HepG2 (cell line): ENCODE measurements around the gene FAM120AOS. TPM values are rescaled to one million over a fixed set of nuclear protein-coding genes. Genes with fewer than 3 reads are reported as not detected.

Source experiments
- BRD4 ChIP-seq: sonication (generic); formaldehyde crosslinking; IDR thresholded peaks from 2 replicates; pipeline ENCODE4 v1.4.0; 2020; ENCODE audit warnings: missing genetic modification reagents
- ELK4 ChIP-seq: sonication (generic); formaldehyde crosslinking; IDR thresholded peaks from 2 replicates; pipeline ENCODE4 v1.9.0; 2021; ENCODE audit warnings: missing genetic modification reagents, borderline replicate concordance
- GABPB1 ChIP-seq: IDR thresholded peaks from 2 replicates; pipeline ENCODE4 v1.6.1; 2016; ENCODE audit warnings: mild to moderate bottlenecking, missing genetic modification reagents, moderate library complexity, missing compliant biosample characterization
- GZF1 ChIP-seq: sonication (generic); formaldehyde crosslinking; IDR thresholded peaks from 2 replicates; pipeline ENCODE4 v1.5.1; 2020; ENCODE audit warnings: mild to moderate bottlenecking, missing genetic modification reagents
- HNF1A ChIP-seq, 2 experiments: sonication (generic) in 1 of 2; formaldehyde crosslinking in 1 of 2; IDR thresholded peaks; 2 replicates each; pipeline versions ENCODE4 v1.4.0 to v1.6.1; 2016 to 2020; ENCODE audit warnings: borderline replicate concordance in 1 of 2, low read depth in 1 of 2, mild to moderate bottlenecking in 1 of 2, missing genetic modification reagents in 1 of 2
- LCORL ChIP-seq, 2 experiments: fragments of 450-650 bp in 1 of 2; sonication (generic) in 1 of 2; formaldehyde crosslinking in 1 of 2; IDR thresholded peaks; 2 replicates each; pipeline versions ENCODE4 v1.5.0 to v1.6.1; 2017 to 2020; ENCODE audit warnings: antibody characterized with exemption in 1 of 2, missing genetic modification reagents in 1 of 2
- MTA3 ChIP-seq: sonication (generic); formaldehyde crosslinking; IDR thresholded peaks from 2 replicates; pipeline ENCODE4 v1.4.0; 2020; ENCODE audit warnings: missing genetic modification reagents
- MTF1 ChIP-seq: sonication (generic); formaldehyde crosslinking; IDR thresholded peaks from 2 replicates; pipeline ENCODE4 v1.5.0; 2020; ENCODE audit warnings: missing genetic modification reagents
- PHF8 ChIP-seq: sonication (generic); formaldehyde crosslinking; IDR thresholded peaks from 2 replicates; pipeline ENCODE4 v1.5.0; 2020; ENCODE audit warnings: missing genetic modification reagents
- SNAI1 ChIP-seq: sonication (generic); formaldehyde crosslinking; IDR thresholded peaks from 2 replicates; pipeline ENCODE4 v1.5.0; 2020; ENCODE audit warnings: mild to moderate bottlenecking, missing genetic modification reagents, borderline replicate concordance
- UBTF ChIP-seq: sonication (generic); formaldehyde crosslinking; IDR thresholded peaks from 2 replicates; pipeline ENCODE4 v1.4.0; 2020; ENCODE audit warnings: mild to moderate bottlenecking, missing genetic modification reagents
- ZMAT3 ChIP-seq: sonication (generic); formaldehyde crosslinking; conservative IDR thresholded peaks from 2 replicates; pipeline ENCODE4 v1.7.0; 2021; ENCODE audit warnings: missing genetic modification reagents
- ZNF263 ChIP-seq: sonication (generic); formaldehyde crosslinking; IDR thresholded peaks from 2 replicates; pipeline ENCODE4 v1.4.0; 2020; ENCODE audit warnings: missing genetic modification reagents
- ZNF33B ChIP-seq: sonication (generic); formaldehyde crosslinking; IDR thresholded peaks from 2 replicates; pipeline ENCODE4 v1.5.1; 2020; ENCODE audit warnings: mild to moderate bottlenecking, missing genetic modification reagents
- ZNF446 ChIP-seq: sonication (generic); formaldehyde crosslinking; IDR thresholded peaks from 2 replicates; pipeline ENCODE4 v1.5.0; 2020; ENCODE audit warnings: mild to moderate bottlenecking, missing genetic modification reagents
- ZNF558 ChIP-seq: sonication (generic); formaldehyde crosslinking; IDR thresholded peaks from 2 replicates; pipeline ENCODE4 v1.9.0; 2022; ENCODE audit warnings: mild to moderate bottlenecking, missing genetic modification reagents, borderline replicate concordance
- ZNF724P ChIP-seq: sonication (generic); formaldehyde crosslinking; IDR thresholded peaks from 2 replicates; pipeline ENCODE4 v1.8.0; 2022; ENCODE audit warnings: missing genetic modification reagents, borderline replicate concordance
- ZNF747 ChIP-seq: sonication (generic); formaldehyde crosslinking; IDR thresholded peaks from 2 replicates; pipeline ENCODE4 v1.8.1; 2023; ENCODE audit warnings: missing genetic modification reagents, mild to moderate bottlenecking, borderline replicate concordance
- ZNF839 ChIP-seq: sonication (generic); formaldehyde crosslinking; IDR thresholded peaks from 2 replicates; pipeline ENCODE4 v1.4.0; 2020; ENCODE audit warnings: missing genetic modification reagents, mild to moderate bottlenecking, borderline replicate concordance
- ZNF841 ChIP-seq: sonication (generic); formaldehyde crosslinking; IDR thresholded peaks from 2 replicates; pipeline ENCODE4 v1.8.1; 2023; ENCODE audit warnings: missing genetic modification reagents, borderline replicate concordance
- polyA plus RNA-seq, 8 experiments: library from polyadenylated mRNA; depleted of rRNA in 3 of 8; stranded (reverse) in 7 of 8; unstranded in 1 of 8; fragments of >200 nt; fragmentation: Illumina TruSeq in 4 of 8; extraction: Trizol in 4 of 8; gene quantifications; 2 replicates each; pipeline versions ENCODE4 v1.2.1 to v1.2.3, GENCODE V29; 2011 to 2016; ENCODE audit warnings: low read depth in 4 of 8, missing spikeins in 1 of 8, mixed read lengths in 1 of 8; ENCODE audit not compliant: insufficient read depth in 1 of 8
- total RNA-seq, 5 experiments: library from RNA; depleted of rRNA; stranded (reverse); fragments of >200 nt; fragmentation: Illumina TruSeq; extraction: Trizol; gene quantifications; 2 replicates each; pipeline ENCODE4 v1.2.3, GENCODE V29; 2016; ENCODE audit warnings: low read depth in 1 of 5

The FAM120AOS gene
- total and polyA plus RNA-seq, 2 of the 13 experiments (the other 11 are each of a cell fraction or from before 2014, with no cell fraction given): 28.2 to 34.6 TPM

- TF ChIP-seq SNAI1 (no peak), GABPB1 (peak; percentile 74; the same call in 1 of the 2 replicates), ZNF841 (CRISPR knock-in tag) (no peak), BRD4 (0 out of 2 replicates have a peak, but pooled peaks have one; percentile 57), MTA3 (CRISPR knock-in tag) (no peak), ZNF839 (CRISPR knock-in tag) (0 out of 2 replicates have a peak, but pooled peaks have one; percentile 32), PHF8 (peak; percentile 76), ZNF558 (peak; percentile 43; the same call in 1 of the 2 replicates), ZNF446 (CRISPR knock-in tag) (0 out of 2 replicates have a peak, but pooled peaks have one; percentile 7), ZMAT3 (peak; percentile 87), ZNF33B (CRISPR knock-in tag) (0 out of 2 replicates have a peak, but pooled peaks have one; percentile 58), ZNF263 (CRISPR knock-in tag) (no peak; the same call in 1 of the 2 replicates), ZNF747 (CRISPR knock-in tag) (no peak), GZF1 (CRISPR knock-in tag) (0 out of 2 replicates have a peak, but pooled peaks have one; percentile 15), MTF1 (CRISPR knock-in tag) (no peak), ELK4 (0 out of 2 replicates have a peak, but pooled peaks have one; percentile 9), LCORL (IDR thresholded peaks at IDR 0.05) (no peak), LCORL (CRISPR knock-in tag; IDR thresholded peaks at IDR 0.05) (no peak; the same call in 1 of the 2 replicates), UBTF (CRISPR knock-in tag) (peak; percentile 92), ZNF724P (CRISPR knock-in tag) (0 out of 2 replicates have a peak, but pooled peaks have one; percentile 17), HNF1A (IDR thresholded peaks at IDR 0.05; ENCODE audit: low read depth) (no peak), HNF1A (CRISPR knock-in tag; IDR thresholded peaks at IDR 0.05; ENCODE audit: borderline replicate concordance) (0 out of 2 replicates have a peak, but pooled peaks have one; percentile 35)
Measured at GRCh38 chr9:93451849-93452709, 1.3 kb downstream of the FAM120AOS start (continued).
